ENCODE results near the gene ERCC5.
A peak's percentile ranks its signal among the peaks of the same experiment; 100 is the strongest.

The ERCC5 gene

GRCh38 chr13:102846261-102847015 is 606 bp downstream of the ERCC5 start:
- peak; percentile 21 for DNase-seq

- no peak for DNase-seq
Observed at GRCh38 chr13:102847272-102848234, 1.7 kb downstream of the ERCC5 start.

- no peak for DNase-seq
Observed at GRCh38 chr13:102848956-102849355, 3.1 kb downstream of the ERCC5 start.

GRCh38 chr13:102852556-102852955 is 6.7 kb downstream of the ERCC5 start:
- no peak for DNase-seq

- DNase-seq: no peak
Observed at GRCh38 chr13:102854675-102855074, 8.8 kb downstream of the ERCC5 start.

- DNase-seq: no peak
Observed at GRCh38 chr13:102856557-102856956, 10.7 kb downstream of the ERCC5 start.

GRCh38 chr13:102862624-102863210 is 16.9 kb downstream of the ERCC5 start:
- DNase-seq: no peak

- no peak for DNase-seq
Observed at GRCh38 chr13:102863590-102863989, 17.8 kb downstream of the ERCC5 start.

GRCh38 chr13:102868366-102868936 is 22.6 kb downstream of the ERCC5 start:
- DNase-seq: no peak

- no peak for DNase-seq
Observed at GRCh38 chr13:102869948-102870676, 24.3 kb downstream of the ERCC5 start.

GRCh38 chr13:102870677-102871415 is 25.0 kb downstream of the ERCC5 start:
- DNase-seq: peak; percentile 30

GRCh38 chr13:102872131-102872530 is 26.3 kb downstream of the ERCC5 start:
- no peak for DNase-seq

GRCh38 chr13:102872531-102872930 is 26.7 kb downstream of the ERCC5 start:
- DNase-seq: no peak

GRCh38 chr13:102873653-102874052 is 27.8 kb downstream of the ERCC5 start:
- DNase-seq: no peak

GRCh38 chr13:102875256-102875655 is 29.4 kb downstream of the ERCC5 start:
- no peak for DNase-seq

GRCh38 chr13:102877303-102877702 is 31.5 kb downstream of the ERCC5 start:
- DNase-seq: no peak

GRCh38 chr13:102878481-102878880 is 32.6 kb downstream of the ERCC5 start:
- DNase-seq: no peak

GRCh38 chr13:102879793-102880499 is 34.1 kb downstream of the ERCC5 start:
- no peak for DNase-seq

- DNase-seq: no peak
Observed at GRCh38 chr13:102881819-102882686, 36.2 kb downstream of the ERCC5 start.

- no peak for DNase-seq
Observed at GRCh38 chr13:102892503-102892902, 46.7 kb downstream of the ERCC5 start.

All from NCI-H1048 (cell line).